HEK293 (cell line): ENCODE measurements around the gene MALT1.

Source experiments
- AEBP2 ChIP-seq: fragments of 450-650 bp; formaldehyde crosslinking; IDR thresholded peaks from 2 replicates; pipeline ENCODE4 v1.5.1; 2016; ENCODE audit warnings: missing biosample characterization, missing genetic modification characterization, borderline replicate concordance
- BCL11A ChIP-seq: fragments of 450-650 bp; formaldehyde crosslinking; IDR thresholded peaks from 2 replicates; pipeline ENCODE4 v1.5.1; 2016; ENCODE audit warnings: low read depth, missing biosample characterization, missing genetic modification characterization
- GLIS2 ChIP-seq: fragments of 450-650 bp; formaldehyde crosslinking; IDR thresholded peaks from 2 replicates; pipeline ENCODE4 v1.5.1; 2016; ENCODE audit warnings: missing biosample characterization, missing genetic modification characterization
- HIC1 ChIP-seq: fragments of 450-650 bp; formaldehyde crosslinking; IDR thresholded peaks from 2 replicates; pipeline ENCODE4 v1.5.1; 2016; ENCODE audit warnings: missing biosample characterization, missing genetic modification characterization
- KLF1 ChIP-seq: fragments of 450-650 bp; formaldehyde crosslinking; IDR thresholded peaks from 2 replicates; pipeline ENCODE4 v1.5.1; 2016; ENCODE audit warnings: missing biosample characterization, missing genetic modification characterization
- RBAK ChIP-seq: fragments of 450-650 bp; formaldehyde crosslinking; IDR thresholded peaks from 2 replicates; pipeline ENCODE4 v1.5.1; 2016; ENCODE audit warnings: missing biosample characterization, missing genetic modification characterization
- SP3 ChIP-seq: fragments of 450-650 bp; formaldehyde crosslinking; IDR thresholded peaks from 2 replicates; pipeline ENCODE4 v1.5.1; 2016; ENCODE audit warnings: missing biosample characterization, missing genetic modification characterization
- ZBTB8A ChIP-seq: fragments of 450-650 bp; formaldehyde crosslinking; IDR thresholded peaks from 2 replicates; pipeline ENCODE4 v1.5.1; 2016; ENCODE audit warnings: missing biosample characterization, missing genetic modification characterization
- ZFHX2 ChIP-seq: fragments of 450-650 bp; formaldehyde crosslinking; conservative IDR thresholded peaks from 2 replicates; pipeline ENCODE4 v1.5.1; 2016; ENCODE audit warnings: missing biosample characterization, missing genetic modification characterization
- ZNF157 ChIP-seq: fragments of 450-650 bp; formaldehyde crosslinking; IDR thresholded peaks from 2 replicates; pipeline ENCODE4 v1.5.1; 2016; ENCODE audit warnings: missing biosample characterization, missing genetic modification characterization
- ZNF2 ChIP-seq: fragments of 450-650 bp; formaldehyde crosslinking; IDR thresholded peaks from 2 replicates; pipeline ENCODE4 v1.5.1; 2016; ENCODE audit warnings: missing biosample characterization, missing genetic modification characterization
- ZNF202 ChIP-seq: fragments of 450-650 bp; formaldehyde crosslinking; IDR thresholded peaks from 2 replicates; pipeline ENCODE4 v1.5.1; 2016; ENCODE audit warnings: missing biosample characterization, missing genetic modification characterization, borderline replicate concordance
- ZNF239 ChIP-seq: fragments of 450-650 bp; formaldehyde crosslinking; IDR thresholded peaks from 2 replicates; pipeline ENCODE4 v1.5.1; 2016; ENCODE audit warnings: missing biosample characterization, missing genetic modification characterization
- ZNF248 ChIP-seq: fragments of 450-650 bp; formaldehyde crosslinking; IDR thresholded peaks from 2 replicates; pipeline ENCODE4 v1.5.1; 2017; ENCODE audit warnings: missing biosample characterization, missing genetic modification characterization
- ZNF335 ChIP-seq: fragments of 450-650 bp; formaldehyde crosslinking; conservative IDR thresholded peaks from 2 replicates; pipeline ENCODE4 v1.5.1; 2016; ENCODE audit warnings: missing biosample characterization, missing genetic modification characterization
- ZNF366 ChIP-seq: fragments of 450-650 bp; formaldehyde crosslinking; conservative IDR thresholded peaks from 2 replicates; pipeline ENCODE4 v1.5.1; 2016; ENCODE audit warnings: missing biosample characterization, missing genetic modification characterization
- ZNF37A ChIP-seq: fragments of 450-650 bp; IDR thresholded peaks from 2 replicates; pipeline ENCODE4 v1.5.1; 2018; ENCODE audit warnings: missing biosample characterization, missing genetic modification characterization
- ZNF404 ChIP-seq: fragments of 450-650 bp; formaldehyde crosslinking; IDR thresholded peaks from 2 replicates; pipeline ENCODE4 v1.5.1; 2017; ENCODE audit warnings: missing biosample characterization, missing genetic modification characterization
- ZNF423 ChIP-seq: fragments of 450-650 bp; formaldehyde crosslinking; IDR thresholded peaks from 2 replicates; pipeline ENCODE4 v1.5.1; 2016; ENCODE audit warnings: missing biosample characterization, missing genetic modification characterization
- ZNF449 ChIP-seq: fragments of 450-650 bp; formaldehyde crosslinking; IDR thresholded peaks from 2 replicates; pipeline ENCODE4 v1.5.1; 2017; ENCODE audit warnings: missing biosample characterization, mild to moderate bottlenecking, missing genetic modification characterization, moderate library complexity
- ZNF530 ChIP-seq: fragments of 450-650 bp; formaldehyde crosslinking; IDR thresholded peaks from 2 replicates; pipeline ENCODE4 v1.5.1; 2016; ENCODE audit warnings: low read depth, missing biosample characterization, missing genetic modification characterization
- ZNF558 ChIP-seq: fragments of 450-650 bp; formaldehyde crosslinking; IDR thresholded peaks from 2 replicates; pipeline ENCODE4 v1.5.1; 2016; ENCODE audit warnings: missing biosample characterization, missing genetic modification characterization
- ZNF660 ChIP-seq: fragments of 450-650 bp; IDR thresholded peaks from 2 replicates; pipeline ENCODE4 v1.5.1; 2018; ENCODE audit warnings: missing biosample characterization, mild to moderate bottlenecking, missing genetic modification characterization
- ZNF768 ChIP-seq: fragments of 450-650 bp; formaldehyde crosslinking; IDR thresholded peaks from 2 replicates; pipeline ENCODE4 v1.5.1; 2018; ENCODE audit warnings: missing biosample characterization, mild to moderate bottlenecking, missing genetic modification characterization
- ZNF791 ChIP-seq: fragments of 450-650 bp; formaldehyde crosslinking; IDR thresholded peaks from 2 replicates; pipeline ENCODE4 v1.5.1; 2016; ENCODE audit warnings: missing biosample characterization, missing genetic modification characterization
- TF ChIP-seq, protein P1 (sequence below): fragments of 450-650 bp; formaldehyde crosslinking; IDR thresholded peaks from 2 replicates; pipeline ENCODE4 v1.5.1; 2016; ENCODE audit warnings: missing biosample characterization, missing genetic modification characterization
- TF ChIP-seq, protein P2 (sequence below): fragments of 450-650 bp; formaldehyde crosslinking; IDR thresholded peaks from 2 replicates; pipeline ENCODE4 v1.5.1; 2016; ENCODE audit warnings: missing biosample characterization, missing genetic modification characterization
- TF ChIP-seq, protein P3 (sequence below): fragments of 450-650 bp; formaldehyde crosslinking; IDR thresholded peaks from 2 replicates; pipeline ENCODE4 v1.5.1; 2016; ENCODE audit warnings: missing biosample characterization, missing genetic modification characterization
- TF ChIP-seq, protein P4 (sequence below): fragments of 450-650 bp; formaldehyde crosslinking; IDR thresholded peaks from 2 replicates; pipeline ENCODE4 v1.5.1; 2017; ENCODE audit warnings: missing biosample characterization, missing genetic modification characterization

Gene MALT1

GRCh38 chr18:58671111-58671631 is at the start of gene MALT1 (continued):
- TF ChIP-seq GLIS2 (tag by site-specific recombination) (peak; percentile 82), BCL11A (tag by site-specific recombination) (no peak), ZNF404 (tag by site-specific recombination) (no peak), ZNF157 (tag by site-specific recombination) (no peak), AEBP2 (tag by site-specific recombination) (no peak), ZNF2 (no peak), ZNF791 (tag by site-specific recombination) (no peak), ZNF202 (no peak), KLF1 (tag by site-specific recombination) (no peak), ZNF768 (tag by site-specific recombination) (no peak), ZBTB8A (tag by site-specific recombination) (no peak; the same call in 1 of the 2 replicates), ZNF239 (tag by site-specific recombination) (no peak), ZNF37A (tag by site-specific recombination) (no peak), ZNF449 (tag by site-specific recombination) (0 out of 2 replicates have a peak, but pooled peaks have one; percentile 24), ZNF248 (tag by site-specific recombination) (no peak), ZNF423 (tag by site-specific recombination) (no peak), SP3 (tag by site-specific recombination) (peak; percentile 42), ZNF366 (tag by site-specific recombination) (no peak), ZNF335 (tag by site-specific recombination) (no peak), ZFHX2 (tag by site-specific recombination) (peak; percentile 98), HIC1 (no peak), ZNF530 (tag by site-specific recombination) (no peak), ZNF558 (tag by site-specific recombination) (no peak), ZNF660 (peak; percentile 14; the same call in 1 of the 2 replicates), RBAK (tag by site-specific recombination) (no peak)
- TF ChIP-seq, protein P1, sequence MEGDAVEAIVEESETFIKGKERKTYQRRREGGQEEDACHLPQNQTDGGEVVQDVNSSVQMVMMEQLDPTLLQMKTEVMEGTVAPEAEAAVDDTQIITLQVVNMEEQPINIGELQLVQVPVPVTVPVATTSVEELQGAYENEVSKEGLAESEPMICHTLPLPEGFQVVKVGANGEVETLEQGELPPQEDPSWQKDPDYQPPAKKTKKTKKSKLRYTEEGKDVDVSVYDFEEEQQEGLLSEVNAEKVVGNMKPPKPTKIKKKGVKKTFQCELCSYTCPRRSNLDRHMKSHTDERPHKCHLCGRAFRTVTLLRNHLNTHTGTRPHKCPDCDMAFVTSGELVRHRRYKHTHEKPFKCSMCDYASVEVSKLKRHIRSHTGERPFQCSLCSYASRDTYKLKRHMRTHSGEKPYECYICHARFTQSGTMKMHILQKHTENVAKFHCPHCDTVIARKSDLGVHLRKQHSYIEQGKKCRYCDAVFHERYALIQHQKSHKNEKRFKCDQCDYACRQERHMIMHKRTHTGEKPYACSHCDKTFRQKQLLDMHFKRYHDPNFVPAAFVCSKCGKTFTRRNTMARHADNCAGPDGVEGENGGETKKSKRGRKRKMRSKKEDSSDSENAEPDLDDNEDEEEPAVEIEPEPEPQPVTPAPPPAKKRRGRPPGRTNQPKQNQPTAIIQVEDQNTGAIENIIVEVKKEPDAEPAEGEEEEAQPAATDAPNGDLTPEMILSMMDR (tag by site-specific recombination), result no peak
- TF ChIP-seq, protein P2, sequence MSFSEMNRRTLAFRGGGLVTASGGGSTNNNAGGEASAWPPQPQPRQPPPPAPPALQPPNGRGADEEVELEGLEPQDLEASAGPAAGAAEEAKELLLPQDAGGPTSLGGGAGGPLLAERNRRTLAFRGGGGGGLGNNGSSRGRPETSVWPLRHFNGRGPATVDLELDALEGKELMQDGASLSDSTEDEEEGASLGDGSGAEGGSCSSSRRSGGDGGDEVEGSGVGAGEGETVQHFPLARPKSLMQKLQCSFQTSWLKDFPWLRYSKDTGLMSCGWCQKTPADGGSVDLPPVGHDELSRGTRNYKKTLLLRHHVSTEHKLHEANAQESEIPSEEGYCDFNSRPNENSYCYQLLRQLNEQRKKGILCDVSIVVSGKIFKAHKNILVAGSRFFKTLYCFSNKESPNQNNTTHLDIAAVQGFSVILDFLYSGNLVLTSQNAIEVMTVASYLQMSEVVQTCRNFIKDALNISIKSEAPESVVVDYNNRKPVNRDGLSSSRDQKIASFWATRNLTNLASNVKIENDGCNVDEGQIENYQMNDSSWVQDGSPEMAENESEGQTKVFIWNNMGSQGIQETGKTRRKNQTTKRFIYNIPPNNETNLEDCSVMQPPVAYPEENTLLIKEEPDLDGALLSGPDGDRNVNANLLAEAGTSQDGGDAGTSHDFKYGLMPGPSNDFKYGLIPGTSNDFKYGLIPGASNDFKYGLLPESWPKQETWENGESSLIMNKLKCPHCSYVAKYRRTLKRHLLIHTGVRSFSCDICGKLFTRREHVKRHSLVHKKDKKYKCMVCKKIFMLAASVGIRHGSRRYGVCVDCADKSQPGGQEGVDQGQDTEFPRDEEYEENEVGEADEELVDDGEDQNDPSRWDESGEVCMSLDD, result no peak
- TF ChIP-seq, protein P3, sequence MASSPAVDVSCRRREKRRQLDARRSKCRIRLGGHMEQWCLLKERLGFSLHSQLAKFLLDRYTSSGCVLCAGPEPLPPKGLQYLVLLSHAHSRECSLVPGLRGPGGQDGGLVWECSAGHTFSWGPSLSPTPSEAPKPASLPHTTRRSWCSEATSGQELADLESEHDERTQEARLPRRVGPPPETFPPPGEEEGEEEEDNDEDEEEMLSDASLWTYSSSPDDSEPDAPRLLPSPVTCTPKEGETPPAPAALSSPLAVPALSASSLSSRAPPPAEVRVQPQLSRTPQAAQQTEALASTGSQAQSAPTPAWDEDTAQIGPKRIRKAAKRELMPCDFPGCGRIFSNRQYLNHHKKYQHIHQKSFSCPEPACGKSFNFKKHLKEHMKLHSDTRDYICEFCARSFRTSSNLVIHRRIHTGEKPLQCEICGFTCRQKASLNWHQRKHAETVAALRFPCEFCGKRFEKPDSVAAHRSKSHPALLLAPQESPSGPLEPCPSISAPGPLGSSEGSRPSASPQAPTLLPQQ (tag by site-specific recombination), result peak; percentile 16; the same call in 1 of the 2 replicates
- TF ChIP-seq, protein P4, sequence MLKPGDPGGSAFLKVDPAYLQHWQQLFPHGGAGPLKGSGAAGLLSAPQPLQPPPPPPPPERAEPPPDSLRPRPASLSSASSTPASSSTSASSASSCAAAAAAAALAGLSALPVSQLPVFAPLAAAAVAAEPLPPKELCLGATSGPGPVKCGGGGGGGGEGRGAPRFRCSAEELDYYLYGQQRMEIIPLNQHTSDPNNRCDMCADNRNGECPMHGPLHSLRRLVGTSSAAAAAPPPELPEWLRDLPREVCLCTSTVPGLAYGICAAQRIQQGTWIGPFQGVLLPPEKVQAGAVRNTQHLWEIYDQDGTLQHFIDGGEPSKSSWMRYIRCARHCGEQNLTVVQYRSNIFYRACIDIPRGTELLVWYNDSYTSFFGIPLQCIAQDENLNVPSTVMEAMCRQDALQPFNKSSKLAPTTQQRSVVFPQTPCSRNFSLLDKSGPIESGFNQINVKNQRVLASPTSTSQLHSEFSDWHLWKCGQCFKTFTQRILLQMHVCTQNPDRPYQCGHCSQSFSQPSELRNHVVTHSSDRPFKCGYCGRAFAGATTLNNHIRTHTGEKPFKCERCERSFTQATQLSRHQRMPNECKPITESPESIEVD, result no peak
